ENCODE data around the gene EMC1.

Gene EMC1

DNA sequence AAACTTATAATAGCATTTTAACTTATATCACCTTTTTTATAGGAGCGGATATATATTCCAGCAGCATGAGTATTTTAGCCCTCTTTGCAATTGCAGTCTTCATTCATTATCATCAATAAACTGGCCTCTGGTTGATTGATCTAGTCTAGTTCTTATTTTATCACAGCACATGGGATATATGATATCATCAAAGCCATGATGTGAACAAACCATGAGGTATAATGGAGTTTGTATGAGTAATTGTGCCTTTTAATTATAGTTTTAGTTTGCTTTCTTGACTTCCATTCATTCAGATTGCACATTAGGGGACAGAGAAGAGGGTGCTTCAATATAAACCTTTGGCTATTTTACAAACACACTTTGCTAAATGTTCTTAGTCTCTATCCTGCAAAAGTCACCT lies 37.7 kb downstream of the EMC1 start:
- DNase-seq = no peak

DNA sequence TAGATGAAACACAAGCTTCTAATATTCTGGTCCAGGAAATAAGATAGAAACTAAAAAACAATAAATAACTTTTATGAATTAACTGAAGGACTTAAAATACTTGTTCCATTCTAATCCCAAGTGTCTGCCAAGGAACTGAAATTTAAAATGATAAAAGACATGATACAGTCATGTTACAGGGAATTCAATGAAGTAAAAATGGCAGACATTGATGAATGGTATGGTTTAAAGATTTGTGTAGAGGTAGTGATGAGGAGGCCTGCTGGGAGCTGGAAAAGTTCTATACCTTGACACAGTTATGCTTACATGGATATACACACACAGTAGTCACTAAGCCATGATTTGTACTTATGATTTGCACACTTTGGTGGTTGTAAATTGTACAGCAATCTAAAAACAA lies 39.2 kb downstream of the EMC1 start:
- no peak for DNase-seq

DNA sequence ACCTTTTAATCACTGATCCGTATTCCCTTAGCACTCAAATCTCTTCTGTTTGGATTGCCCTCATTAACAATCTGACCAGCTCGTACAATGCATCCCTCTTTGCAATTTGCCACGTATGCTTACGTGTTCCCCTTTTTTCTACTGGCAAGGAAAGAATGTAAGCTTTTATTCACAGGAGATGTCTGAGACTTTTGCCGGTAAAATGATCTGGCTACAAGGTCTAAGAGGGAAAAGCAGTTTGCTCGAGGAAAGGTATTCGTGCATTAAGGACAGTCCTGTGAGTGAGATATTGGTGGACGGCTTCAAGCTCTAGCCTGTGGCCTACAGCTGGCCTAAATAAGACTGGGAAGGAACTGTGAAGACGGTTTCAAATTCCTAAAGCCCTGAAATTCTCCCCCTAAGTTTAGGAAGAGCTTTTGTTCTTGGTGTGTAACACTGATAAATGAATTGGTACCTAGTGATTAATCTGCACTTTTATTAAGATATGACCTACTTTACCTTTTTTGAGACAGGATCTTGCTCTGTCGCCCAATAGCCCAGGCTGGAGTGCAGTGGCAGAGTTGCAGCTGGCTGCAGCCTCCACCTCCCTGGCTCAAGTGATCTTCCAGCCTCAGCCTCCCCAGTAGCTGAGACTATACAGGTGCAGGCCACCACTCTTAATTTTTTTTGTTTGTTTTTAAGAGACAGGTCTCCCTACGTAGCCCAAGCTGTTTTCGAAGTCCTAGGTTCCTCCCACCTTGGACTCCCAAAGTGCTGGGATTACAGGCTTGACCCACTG lies 40.4 kb downstream of the EMC1 start:
- DNase-seq = no peak

DNA sequence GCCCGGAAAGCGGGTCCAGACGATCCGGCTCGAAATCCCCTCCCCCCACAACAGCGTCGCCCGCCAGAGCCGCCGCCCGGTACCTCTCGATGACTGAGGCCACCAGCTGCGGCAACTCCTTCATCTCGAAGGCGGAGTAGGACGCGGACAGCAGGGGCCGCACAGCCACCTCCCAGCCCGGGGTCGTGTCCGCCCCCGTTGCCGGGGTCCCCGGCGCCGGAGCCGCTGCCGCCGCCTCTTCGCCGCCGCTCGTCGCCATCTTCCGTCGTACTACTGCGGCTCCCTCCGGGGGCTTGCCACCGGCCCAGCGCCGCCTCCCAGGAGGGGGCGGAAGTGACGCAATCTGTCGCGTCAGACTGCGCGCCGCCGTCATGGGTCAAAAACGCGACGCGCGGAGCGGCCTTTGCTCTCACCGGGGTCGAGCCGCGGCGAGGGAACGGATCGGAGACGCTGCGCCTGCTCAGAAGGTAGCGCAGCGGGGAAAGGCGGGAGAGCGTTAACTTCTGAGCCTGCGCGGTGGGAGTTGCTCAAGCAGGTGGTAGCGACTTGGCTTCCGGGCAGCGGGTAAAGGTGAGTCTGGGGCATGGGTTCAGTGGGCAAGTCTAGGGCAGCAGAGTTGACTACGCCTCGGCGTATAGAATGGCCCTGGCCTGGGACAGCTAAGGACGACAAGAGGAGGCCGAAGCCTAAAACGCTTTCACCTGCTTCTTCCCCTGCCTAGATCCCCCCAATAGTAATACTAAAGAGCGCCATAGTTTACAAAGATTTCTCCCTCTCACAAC lies 41.1 kb downstream of the EMC1 start, which contains the start of gene UBR4:
TSS of gene UBR4 (minus strand) at position 277 of the 782 bp plus-strand sequence. CDS start at position 259, 18 bp downstream.
- peak; percentile 67 for DNase-seq

DNA sequence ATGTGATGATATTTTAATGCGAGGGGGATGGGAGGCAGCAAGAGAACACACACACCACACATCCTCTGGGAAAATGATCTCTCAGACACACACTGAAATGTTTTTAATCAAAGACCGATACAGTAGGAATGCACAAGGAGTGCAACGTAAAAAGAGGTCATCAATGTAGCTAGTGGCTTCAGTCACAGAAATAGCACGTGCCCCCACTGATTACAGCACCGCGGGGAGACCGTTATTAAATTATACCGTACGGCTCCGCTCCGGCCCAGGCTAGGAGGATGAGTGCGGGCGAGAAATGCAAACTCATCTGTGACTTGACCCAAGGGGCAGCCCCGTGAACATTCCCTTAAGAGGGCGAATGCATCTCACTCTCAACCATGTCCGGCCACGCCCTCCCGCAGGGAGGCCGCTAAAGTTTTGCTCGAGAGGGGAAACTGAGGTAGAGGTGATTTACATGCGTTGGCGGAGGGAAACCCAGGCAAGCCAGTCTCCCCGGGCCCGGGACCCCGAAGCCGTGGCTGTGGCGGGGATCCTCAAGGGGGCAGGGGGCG lies 41.8 kb downstream of the EMC1 start:
- DNase-seq = no peak

DNA sequence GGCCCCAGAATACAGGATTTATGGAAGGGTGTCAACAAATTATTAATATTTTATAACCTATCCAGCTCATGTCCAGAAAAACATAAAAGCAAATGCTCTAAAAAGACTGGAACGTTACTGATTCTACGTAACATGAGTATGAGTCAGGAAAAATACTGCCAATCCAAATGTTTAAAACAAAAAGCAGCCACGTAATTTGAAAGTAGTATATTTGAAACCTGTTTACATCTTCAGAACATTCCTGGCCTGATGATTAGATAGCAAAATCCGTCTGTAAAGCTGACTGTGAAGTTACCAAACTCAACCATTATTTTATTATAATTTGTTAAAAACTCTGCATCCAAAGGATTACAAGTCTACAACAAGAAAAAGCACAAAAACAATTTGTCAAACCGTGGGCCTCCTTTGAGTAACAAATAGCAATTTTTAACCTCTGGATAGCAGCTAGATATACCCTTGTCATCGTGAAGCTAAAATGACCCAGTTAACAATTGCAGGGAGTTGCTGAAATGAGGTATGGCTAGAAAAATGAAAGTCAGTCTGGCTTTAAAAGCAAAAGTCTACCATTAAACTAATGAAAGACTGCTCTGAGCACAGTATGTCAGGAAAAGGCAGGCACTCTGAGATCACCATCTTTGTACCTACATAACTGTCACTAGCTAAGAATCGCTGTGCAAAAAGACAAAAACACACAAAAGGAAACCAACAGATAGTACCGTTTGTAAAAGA lies 42.5 kb downstream of the EMC1 start:
- DNase-seq = no peak

DNA sequence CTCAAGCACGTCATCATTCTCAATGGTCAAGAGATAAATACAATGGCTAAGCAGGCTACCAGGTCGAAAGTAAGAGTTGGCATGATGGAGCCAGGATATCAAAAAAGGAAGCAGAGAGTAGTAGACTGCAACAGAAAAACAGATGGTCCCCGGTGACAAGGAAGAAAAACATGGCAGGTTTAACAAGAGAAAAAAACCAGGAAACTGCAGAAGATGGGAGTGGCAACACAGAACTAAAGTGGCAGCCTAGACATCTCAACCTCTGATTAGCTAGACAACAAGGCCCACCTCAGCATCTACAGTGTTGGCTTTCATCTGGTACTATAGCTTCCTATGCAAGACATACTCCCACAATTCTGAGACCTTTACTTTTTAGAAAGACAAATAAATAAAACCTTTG lies 44.4 kb downstream of the EMC1 start:
- DNase-seq = no peak

DNA sequence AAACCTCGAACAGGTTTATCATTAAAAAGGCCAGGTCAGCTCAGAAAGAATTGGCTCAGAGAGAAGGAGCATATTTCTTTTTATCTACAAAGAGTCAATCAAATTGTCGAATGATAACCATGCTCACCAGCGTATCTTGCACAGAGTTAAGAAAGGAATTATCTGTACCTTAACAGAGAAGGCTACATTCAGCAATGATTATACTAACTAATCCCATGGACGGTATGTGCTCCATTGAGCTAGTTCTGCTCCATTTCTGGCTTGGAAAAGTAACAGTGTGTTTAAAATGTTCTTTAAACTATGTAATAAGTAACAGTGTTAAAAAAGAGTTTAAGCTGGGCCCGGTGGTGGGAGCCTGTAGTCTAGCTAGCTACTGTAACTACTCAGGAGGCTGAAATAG lies 45.5 kb downstream of the EMC1 start:
- no peak for DNase-seq

DNA sequence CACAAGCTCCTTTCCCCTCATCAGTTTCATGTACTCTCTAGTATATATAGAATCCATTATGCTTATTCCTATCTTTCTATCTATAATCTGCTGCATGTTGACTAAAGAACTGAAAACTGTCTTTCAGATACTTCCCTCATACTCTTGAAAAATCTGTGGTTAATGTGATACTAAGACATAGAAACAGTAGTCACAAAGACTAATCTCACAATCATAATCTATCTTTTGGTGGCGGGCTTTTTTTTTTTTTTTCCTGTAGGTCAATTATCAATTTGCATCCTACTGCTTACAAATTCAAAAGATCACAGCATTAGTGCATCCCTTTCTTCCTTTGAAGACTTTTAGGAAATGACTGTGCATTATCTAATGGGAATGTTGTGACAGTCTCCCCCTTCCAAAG lies 45.9 kb downstream of the EMC1 start:
- DNase-seq = no peak

DNA sequence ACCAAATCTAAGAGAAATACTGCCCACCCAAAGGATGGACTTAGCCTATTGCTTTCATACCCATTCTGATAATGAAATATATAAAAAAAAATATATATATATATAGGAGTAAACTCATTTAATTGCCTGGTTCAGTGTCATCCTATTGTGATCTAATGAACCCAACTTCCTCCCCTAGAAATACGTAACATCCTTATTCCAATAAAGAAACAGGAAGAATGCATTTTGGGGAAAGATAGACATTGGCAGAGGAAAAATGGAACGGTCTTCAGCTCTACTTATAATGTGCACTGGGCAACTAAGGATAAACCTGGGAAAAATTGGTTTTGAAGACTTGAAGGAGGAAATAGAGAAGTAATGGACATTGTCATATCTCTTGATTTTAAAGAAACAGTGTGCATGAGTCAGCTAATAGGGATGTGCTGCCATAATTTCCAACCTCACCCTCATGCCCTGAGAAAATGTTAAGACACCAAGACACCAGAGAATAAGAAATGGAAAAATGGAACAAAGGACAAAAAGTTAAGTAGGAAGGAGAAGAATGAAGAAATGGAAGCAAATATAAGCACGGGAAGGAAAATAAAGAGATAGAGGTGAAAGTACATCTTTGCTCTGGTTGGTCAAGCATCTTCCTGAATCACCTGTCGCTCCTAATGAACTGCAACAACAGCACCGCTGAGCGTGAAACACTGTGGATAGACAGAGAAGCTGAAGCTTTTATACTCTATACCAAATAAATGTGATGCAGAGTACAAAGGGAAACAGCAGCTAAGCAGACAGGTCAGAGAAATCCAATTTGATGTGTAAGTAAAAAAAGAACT lies 46.7 kb downstream of the EMC1 start:
- no peak for DNase-seq

DNA sequence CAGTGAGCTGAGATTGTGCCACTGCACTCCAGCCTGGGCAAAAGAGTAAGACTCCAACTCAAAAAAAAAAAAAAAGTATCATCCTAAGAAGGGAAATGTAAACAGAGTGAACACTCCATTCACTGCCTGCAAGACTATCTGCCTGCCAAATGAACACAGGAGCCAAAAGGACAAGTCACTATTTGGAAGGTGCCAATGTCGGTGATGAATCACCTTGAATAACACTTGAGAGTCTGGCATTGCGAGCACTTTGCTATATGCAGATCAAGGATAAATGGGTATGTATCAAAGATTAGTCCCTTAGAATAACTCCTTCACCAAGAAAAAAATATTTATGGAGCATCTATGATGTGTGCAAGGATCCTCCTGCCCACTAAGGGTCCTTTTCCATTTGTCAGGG lies 47.9 kb downstream of the EMC1 start:
- DNase-seq = no peak

DNA sequence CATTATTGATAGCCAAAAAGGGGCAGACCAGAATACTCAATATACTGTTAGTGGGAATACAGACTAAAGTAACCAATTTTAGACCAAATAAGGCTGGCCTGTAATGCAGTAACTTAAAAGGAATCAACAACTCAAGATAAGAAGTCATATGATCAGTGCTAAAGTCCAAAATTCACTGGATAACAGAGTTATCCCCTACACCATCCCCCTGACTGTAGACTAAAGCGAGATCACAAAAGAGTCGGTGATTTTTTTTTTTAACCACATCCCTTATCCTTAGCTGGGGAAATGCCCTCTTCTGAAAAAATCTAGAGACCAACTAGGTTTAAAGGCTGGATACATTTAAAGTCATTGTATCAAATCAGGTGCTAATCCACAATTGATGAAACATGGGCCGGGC lies 48.9 kb downstream of the EMC1 start:
- DNase-seq = no peak

DNA sequence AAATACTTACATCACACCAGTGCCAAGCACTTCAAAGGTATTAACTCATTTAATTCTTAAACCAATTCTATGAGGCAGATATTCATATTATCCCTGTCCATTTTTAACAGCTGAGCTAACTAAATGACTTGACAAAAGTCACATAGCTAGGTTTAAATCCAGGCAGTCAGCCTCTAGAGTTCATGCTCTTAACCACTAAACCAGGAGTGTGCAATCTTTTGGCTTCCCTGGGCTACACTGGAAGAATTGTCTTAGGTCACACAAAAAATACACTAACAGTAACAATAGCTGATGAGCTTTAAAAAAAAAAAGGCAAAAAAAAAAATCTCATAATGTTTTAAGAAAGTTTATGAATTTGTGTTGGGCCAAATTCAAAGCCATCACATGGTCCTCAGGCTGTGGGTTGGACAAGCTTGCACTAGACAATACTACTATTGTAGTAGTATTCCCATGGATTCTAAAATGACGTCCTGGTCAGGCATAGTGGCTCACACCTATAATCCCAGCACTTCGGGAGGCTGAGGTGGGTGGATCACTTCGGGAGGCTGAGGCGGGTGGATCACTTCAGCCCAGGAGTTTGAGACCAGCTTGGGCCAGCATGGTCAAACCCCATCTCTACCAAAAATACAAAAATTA lies 51.2 kb downstream of the EMC1 start:
- DNase-seq = no peak

DNA sequence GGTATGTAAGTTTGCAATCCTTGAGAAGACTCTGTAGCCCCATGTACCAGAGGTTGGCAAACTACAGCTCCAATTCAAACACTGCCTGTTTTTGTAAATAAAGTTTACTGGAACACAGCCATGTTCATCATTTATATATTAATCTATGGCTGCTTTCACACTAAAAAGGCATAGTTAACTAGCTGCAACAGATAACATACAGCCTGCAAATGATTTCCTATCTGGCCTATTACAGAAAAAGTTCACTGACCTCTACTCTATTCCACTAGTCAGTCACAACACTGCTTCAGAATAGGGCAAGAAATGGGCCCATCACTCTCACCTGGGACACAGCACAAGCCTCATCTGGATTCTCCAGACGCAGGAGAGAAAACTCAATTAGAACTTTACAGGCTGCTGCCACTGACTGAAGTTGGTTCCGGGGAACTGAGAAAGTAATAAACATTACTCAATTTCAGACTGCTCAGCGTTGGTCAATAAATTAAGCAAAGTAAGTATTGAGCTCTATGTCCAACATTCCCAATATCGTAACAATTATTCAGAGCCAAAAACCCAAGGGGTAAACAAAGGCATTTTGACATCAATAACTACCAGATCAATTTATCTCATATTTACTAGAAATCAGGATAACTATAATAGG lies 51.9 kb downstream of the EMC1 start:
- DNase-seq = no peak

DNA sequence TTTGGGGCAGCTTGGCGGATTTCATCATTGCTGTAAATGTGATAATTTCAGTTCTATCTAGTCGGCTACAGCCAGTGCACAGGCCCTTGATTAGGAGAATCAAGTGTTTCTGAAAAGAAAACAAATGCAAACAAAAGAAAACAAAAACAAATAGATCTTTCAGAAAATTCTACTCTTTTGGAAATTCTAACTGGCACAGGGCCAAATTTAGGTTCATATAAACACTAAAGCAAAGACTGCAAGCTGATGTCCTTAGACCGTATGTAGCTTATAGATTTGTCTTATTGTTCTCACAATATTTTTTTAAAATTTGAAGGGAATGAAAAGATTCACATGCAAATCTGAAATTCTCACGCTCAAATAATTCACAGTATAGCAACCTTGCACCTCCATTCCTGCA lies 52.5 kb downstream of the EMC1 start:
- DNase-seq = no peak

DNA sequence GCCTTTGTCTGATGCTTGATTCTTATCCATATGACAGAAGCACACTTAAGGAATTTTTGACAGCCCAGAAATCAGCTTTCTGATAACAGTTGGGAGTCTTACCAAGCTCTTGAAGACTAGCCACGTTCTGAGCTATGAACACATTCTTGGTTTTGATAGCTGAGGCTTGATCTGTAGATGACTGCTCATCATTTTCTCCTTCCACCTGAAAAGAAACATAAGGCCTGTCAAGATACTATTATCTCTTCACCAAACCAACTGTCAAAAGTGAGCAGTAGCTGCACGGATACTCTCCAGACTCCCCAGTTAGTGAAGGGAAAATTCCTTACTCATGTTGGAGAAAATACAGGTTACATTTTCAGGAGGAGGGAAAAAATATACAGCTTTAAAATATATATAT lies 53.5 kb downstream of the EMC1 start:
- no peak for DNase-seq

DNA sequence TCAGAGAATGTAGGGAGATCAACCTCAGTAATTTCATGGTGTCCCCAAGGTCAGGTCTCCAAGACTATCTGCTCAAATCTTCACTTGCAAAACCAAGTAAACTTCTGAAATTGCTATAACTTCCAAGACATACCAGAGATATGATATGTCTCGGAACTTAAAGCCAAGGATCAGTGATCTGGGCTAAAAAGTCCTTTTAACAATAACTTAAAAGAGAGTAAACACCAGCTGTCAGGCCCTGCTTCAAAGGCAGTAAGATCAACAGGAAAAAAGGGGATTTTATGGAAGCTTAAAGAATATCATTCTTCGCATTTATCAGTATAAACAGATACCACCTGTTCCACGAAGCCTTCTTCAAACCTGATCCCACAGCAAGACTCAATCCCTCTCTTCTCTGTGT lies 55.0 kb downstream of the EMC1 start:
- DNase-seq = no peak

DNA sequence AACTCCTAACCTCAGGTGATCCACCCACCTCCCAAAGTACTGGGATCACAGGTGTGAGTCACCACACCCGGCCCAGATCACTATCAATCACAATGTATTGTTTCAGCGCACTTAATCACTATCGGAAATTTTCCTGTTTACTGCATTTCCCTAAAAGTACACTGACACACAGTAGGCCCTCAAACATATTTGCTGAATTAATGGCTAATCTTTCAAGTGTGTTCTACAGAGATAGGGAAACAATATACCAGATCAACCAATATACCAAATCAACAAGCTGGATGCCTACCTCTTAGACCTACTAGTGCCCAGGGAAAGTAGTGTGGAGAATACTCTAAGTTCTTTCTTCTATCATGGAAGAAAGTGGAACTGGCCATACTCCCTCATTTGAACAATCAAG lies 58.3 kb downstream of the EMC1 start:
- no peak for DNase-seq

DNA sequence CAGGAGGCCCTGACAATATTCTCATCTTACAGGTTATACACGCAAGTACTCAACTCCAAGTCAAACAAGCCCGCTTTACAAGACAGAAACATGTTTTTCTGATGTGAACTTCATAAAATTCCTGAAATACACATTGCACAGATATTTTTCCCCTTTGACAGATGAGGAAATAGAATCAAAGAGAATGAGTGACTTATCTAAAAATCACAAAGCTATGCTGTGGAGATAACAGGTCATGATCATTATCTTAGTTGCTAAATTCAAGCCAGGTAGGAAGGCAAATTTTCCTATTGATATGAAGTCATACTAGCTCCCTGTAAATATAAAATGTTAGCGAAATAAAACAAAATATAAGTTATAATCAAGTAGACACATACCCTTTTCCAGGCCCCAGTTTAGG lies 59.5 kb downstream of the EMC1 start:
- DNase-seq = no peak

DNA sequence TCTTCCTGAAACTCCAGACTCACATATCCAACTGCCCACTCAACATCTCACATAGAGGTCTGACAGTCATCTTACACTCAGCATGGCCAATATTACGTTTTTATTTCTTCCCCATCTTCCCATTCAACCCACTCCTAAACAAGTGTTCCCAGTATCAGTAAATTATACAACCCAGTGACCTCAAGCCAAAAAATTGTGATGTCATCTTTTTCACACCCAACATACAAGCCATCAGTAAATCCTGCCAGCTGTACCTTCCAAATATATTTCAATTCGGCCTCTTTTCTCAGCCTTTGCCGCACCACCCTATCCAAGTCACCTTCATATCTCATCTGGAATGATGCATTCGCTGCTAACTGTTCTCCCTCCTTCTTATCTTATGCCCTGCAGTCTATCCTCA lies 60.9 kb downstream of the EMC1 start:
- no peak for DNase-seq

DNA sequence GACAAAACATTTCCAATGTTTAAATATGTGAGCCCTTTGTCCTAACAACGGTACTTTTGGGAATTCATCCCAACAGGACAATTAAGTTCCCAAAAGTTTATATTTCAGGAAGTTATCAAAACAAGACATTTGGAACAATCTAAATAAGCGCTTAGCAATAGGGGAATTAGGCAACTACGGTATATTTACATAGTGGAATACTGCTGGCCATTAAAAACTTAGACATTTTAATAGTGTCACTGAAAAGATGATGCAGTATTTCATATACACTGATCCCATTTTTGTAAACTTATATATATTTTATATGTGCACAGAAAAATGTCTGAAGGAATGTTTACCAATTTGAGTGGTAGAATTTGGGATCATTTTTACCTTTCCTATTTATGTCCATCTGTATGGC lies 62.1 kb downstream of the EMC1 start:
- DNase-seq = no peak

DNA sequence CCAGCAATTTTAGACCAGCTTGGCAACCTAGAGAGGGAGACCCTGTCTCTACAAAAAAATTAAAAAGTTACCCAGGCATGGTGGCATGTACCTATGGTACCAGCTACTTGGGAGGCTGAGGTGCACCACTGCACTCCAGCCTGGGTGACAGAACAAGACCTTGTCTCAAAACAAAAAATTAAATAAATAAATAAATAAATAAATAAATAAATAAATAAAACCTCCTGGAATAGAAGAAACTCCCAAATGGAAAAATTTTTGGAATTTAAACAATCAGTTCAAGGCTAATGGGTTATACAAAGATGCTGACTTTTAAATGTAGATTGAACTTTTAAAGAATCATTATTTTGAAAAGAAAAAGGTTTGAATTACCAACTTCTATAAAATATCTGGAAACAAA lies 63.5 kb downstream of the EMC1 start:
- no peak for DNase-seq
